Right lobe of liver (tissue), 6 donors: ENCODE measurements around the gene RGS6. TPM values are rescaled to one million over a fixed set of nuclear protein-coding genes. Genes with fewer than 3 reads are reported as not detected.

Experiments used
- ATAC-seq, 4 donors: fragments of 200-7000 bp; cut with Tn5 transposase; one replicate each; pipeline ENCODE4 v1.9.1; 2020; ENCODE audit warnings: mild to moderate bottlenecking in 4 of 4, moderate library complexity in 4 of 4
- DNase-seq, 3 donors: peaks; one replicate each; pipeline ENCODE4 v3.0.0-alpha.2; 2020
- H3K27ac ChIP-seq, 3 donors: fragments of 200-600 bp; one replicate each; pipeline ENCODE4 v1.8.0; 2022
- H3K27me3 ChIP-seq, 2 donors: fragments of 200-600 bp; one replicate each; pipeline ENCODE4 v1.8.0; 2022
- H3K36me3 ChIP-seq, 4 donors: fragments of 200-600 bp; sonication (generic) in 1 of 4; one replicate each; pipeline versions ENCODE4 v1.5.1 to v1.8.0; 2017 to 2022; ENCODE audit warnings: control low read depth in 1 of 4
- H3K4me1 ChIP-seq, 4 donors: fragments of 200-600 bp; sonication (generic) in 1 of 4; one replicate each; pipeline versions ENCODE4 v1.5.1 to v1.8.0; 2017 to 2022; ENCODE audit warnings: control low read depth in 1 of 4
- H3K4me3 ChIP-seq, 3 donors: fragments of 200-600 bp; one replicate each; pipeline ENCODE4 v1.8.0; 2022
- H3K9me3 ChIP-seq, 4 donors: fragments of 200-600 bp; sonication (generic) in 1 of 4; one replicate each; pipeline versions ENCODE4 v1.5.1 to v1.8.0; 2017 to 2022; ENCODE audit warnings: control low read depth in 1 of 4
- CTCF ChIP-seq, 4 donors: fragments of 200-600 bp in 3 of 4; fragments of 450-650 bp in 1 of 4; IDR thresholded peaks; one replicate each; pipeline versions ENCODE4 v1.5.1 to v1.8.0; 2016 to 2022; ENCODE audit warnings: antibody characterized with exemption in 4 of 4, mild to moderate bottlenecking in 2 of 4
- POLR2A ChIP-seq: fragments of 450-650 bp; IDR thresholded peaks from one replicate; pipeline ENCODE4 v1.6.1; 2017; ENCODE audit warnings: antibody characterized with exemption, mild to moderate bottlenecking
- WGBS: methylation state at CpG from one replicate; pipeline ENCODE4 v1.1.6; 2018; ENCODE audit warnings: low coverage, low lambda C conversion rate; ENCODE audit not compliant: insufficient coverage; ENCODE audit errors: missing lambda C conversion rate; 5-methylcytosine and 5-hydroxymethylcytosine counted together
- intact Hi-C, 2 donors: fragments of 100-400 bp; cut with DNase I; formaldehyde crosslinking; loops; one replicate each; pipeline versions ENCODE4 v1.11.2 to v1.14.1; 2022
- total RNA-seq, 6 experiments: library from RNA; depleted of rRNA in 2 of 6; stranded (reverse); fragments of >200 nt in 2 of 6; fragmentation: NEBNext Ultra II Directional in 3 of 6; extraction: Animal tissue kit (Norgen Biotek cat#: 25700) in 3 of 6; gene quantifications; one replicate each; pipeline versions ENCODE4 v1.1.0 to v1.2.4, GENCODE V29; 2016 to 2023
- donor health status: DM: no; HTN: yes; CAD: no.
- donor health status: DM: no; HTN: no; CAD: no.
- donor health status: DM: no; HTN: no; CAD: no.
- donor health status: DM: no; HTN: yes; CAD: no.
- donor health status: DM: no; HTN: yes; CAD: no.

Gene RGS6
- total RNA-seq, 6 experiments from 2014 or later = 0.07 TPM; not detected in 5

GRCh38 chr14:72562300-72562699 lies 630.1 kb downstream of the RGS6 start:
- intact Hi-C loops = no loop called here
- Histone ChIP-seq H3K4me1 (no peaks in the 10 kb centered on the region), H3K9me3 (no peaks in the 10 kb centered on the region), H3K27ac (no peak overlapping the region), H3K27me3 (no peaks in the 10 kb centered on the region), H3K4me3 (no peak overlapping the region), H3K36me3 (no peaks in the 10 kb centered on the region)
- DNase-seq (no peak), ATAC-seq (no peak)
- TF ChIP-seq POLR2A = no peak
- TF ChIP-seq CTCF (IDR thresholded peaks at IDR 0.05) = no peak
- WGBS = 88% methylated on average over 12 of the region's 20 CpGs

- no peak for ATAC-seq
- Histone ChIP-seq H3K36me3 (no peaks in the 10 kb centered on the region), H3K27ac (no peak overlapping the region), H3K4me3 (no peak overlapping the region), H3K4me1 (peaks cover 0 to 9% (median 4%) of the 10 kb centered on the region in 4 donors), H3K27me3 (no peaks in the 10 kb centered on the region), H3K9me3 (no peaks in the 10 kb centered on the region)
- intact Hi-C loops = no loop called here
- no peak for DNase-seq
- 76% methylated on average over 5 of the region's 7 CpGs for WGBS
- no peak for TF ChIP-seq CTCF (IDR thresholded peaks at IDR 0.05)
- TF ChIP-seq POLR2A = no peak
Observed at GRCh38 chr14:72563676-72564075, 631.4 kb downstream of the RGS6 start.

GRCh38 chr14:72565149-72565559 lies 632.9 kb downstream of the RGS6 start:
- H3K4me1 ChIP-seq = peaks cover 0 to 13% (median 4%) of the 10 kb centered on the region in 4 donors
- WGBS = 40% methylated on average over 1 of the region's 5 CpGs
- TF ChIP-seq CTCF (IDR thresholded peaks at IDR 0.05) (no peak), POLR2A (no peak)
- no peaks in the 10 kb centered on the region for H3K9me3 ChIP-seq
- DNase-seq (no peak), ATAC-seq (no peak)
- no peak overlapping the region for H3K4me3 ChIP-seq
- no peak overlapping the region for H3K27ac ChIP-seq
- H3K36me3 ChIP-seq = no peaks in the 10 kb centered on the region
- intact Hi-C loops = no loop called here
- H3K27me3 ChIP-seq = no peaks in the 10 kb centered on the region

GRCh38 chr14:72565917-72566316 lies 633.7 kb downstream of the RGS6 start:
- DNase-seq = no peak
- TF ChIP-seq CTCF (IDR thresholded peaks at IDR 0.05) (no peak), POLR2A (no peak)
- intact Hi-C loops = no loop called here
- Histone ChIP-seq H3K9me3 (no peaks in the 10 kb centered on the region), H3K27ac (no peak overlapping the region), H3K36me3 (no peaks in the 10 kb centered on the region), H3K4me1 (peaks cover 0 to 15% (median 4%) of the 10 kb centered on the region in 4 donors), H3K27me3 (no peaks in the 10 kb centered on the region), H3K4me3 (no peak overlapping the region)
- 80% methylated on average over 1 of the region's 6 CpGs for WGBS
- ATAC-seq = no peak

GRCh38 chr14:72567226-72567625 lies 635.0 kb downstream of the RGS6 start:
- DNase-seq = no peak
- Histone ChIP-seq H3K27ac (no peak overlapping the region), H3K4me3 (no peak overlapping the region), H3K36me3 (no peaks in the 10 kb centered on the region), H3K27me3 (no peaks in the 10 kb centered on the region), H3K9me3 (no peaks in the 10 kb centered on the region), H3K4me1 (peaks cover 0 to 15% (median 4%) of the 10 kb centered on the region in 4 donors)
- WGBS = 62% methylated on average over 2 of the region's 6 CpGs
- no peak for TF ChIP-seq POLR2A
- no peak for TF ChIP-seq CTCF (IDR thresholded peaks at IDR 0.05)
- intact Hi-C loops = no loop called here
- ATAC-seq = no peak
